Activated T-helper 17 cell treated with anti-CD3 and anti-CD28 coated beads, Interleukin-2, amount 50 U/mL, for 72 hours (primary cell): ENCODE data around the gene BMERB1. TPM values are rescaled to one million over a fixed set of nuclear protein-coding genes. Genes with fewer than 3 reads are reported as not detected.
"Not testable (repeated sequence)": the region's sequence is repeated elsewhere in the genome, so short reads cannot be mapped to it uniquely, and the experiment has no call there.

Experiments used
- ATAC-seq: fragments of 150-1000 bp; cut with Tn5 transposase; replicated peaks from 2 replicates; pipeline ENCODE4 v1.10.0; 2021; ENCODE audit warnings: mild to moderate bottlenecking, moderate library complexity
- H3K27ac Mint-ChIP-seq: one replicate; pipeline ENCODE4 v1.8.0; 2022; ENCODE audit warnings: mixed read lengths
- H3K27me3 Mint-ChIP-seq: one replicate; pipeline ENCODE4 v1.8.0; 2022; ENCODE audit warnings: mixed read lengths
- H3K36me3 Mint-ChIP-seq: one replicate; pipeline ENCODE4 v1.8.0; 2022; ENCODE audit warnings: low read depth, mild to moderate bottlenecking, mixed read lengths
- H3K4me1 Mint-ChIP-seq: one replicate; pipeline ENCODE4 v1.8.0; 2022; ENCODE audit warnings: mixed read lengths
- H3K4me3 Mint-ChIP-seq: one replicate; pipeline ENCODE4 v1.8.0; 2022; ENCODE audit warnings: mild to moderate bottlenecking, mixed read lengths
- H3K9me3 Mint-ChIP-seq: one replicate; pipeline ENCODE4 v1.8.0; 2022; ENCODE audit warnings: mixed read lengths
- total RNA-seq, 2 donors: library from RNA; stranded (reverse); gene quantifications; one replicate each; pipeline ENCODE4 v1.2.3, GENCODE V29; 2022

The BMERB1 gene
- total RNA-seq, 2 donors from 2014 or later: 7.0 to 19.3 TPM

DNA sequence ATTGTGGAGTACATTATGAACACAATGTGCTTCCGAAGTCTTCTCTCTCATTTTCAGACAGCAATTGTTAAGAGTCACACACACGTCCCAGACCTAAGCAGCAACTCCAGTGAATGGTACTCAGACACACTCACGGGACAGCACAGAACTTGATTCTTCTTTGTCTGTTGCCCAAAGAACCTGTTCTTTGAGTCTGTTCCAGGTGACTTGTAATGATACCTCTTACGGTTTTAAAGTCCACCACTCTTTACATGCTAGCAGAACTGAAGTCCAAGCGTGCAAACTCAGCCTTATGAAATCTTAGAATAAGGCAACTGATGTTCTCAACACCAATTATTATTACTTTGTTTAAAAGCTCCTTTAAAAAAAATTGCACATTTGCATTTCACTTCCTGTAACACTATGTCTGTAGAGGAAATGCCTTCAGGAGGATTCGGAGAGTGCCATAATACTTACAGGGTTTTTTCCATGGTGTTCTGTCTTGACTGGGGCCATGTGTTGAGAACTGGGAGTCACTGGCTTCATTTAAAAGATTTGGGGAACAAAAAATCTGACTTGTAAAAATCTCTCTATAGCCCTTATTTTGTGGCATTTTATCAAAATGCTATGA, 160.4 kb downstream of the BMERB1 start:
- H3K4me1 Mint-ChIP-seq: peaks cover 28% of the 10 kb centered on the region
- ATAC-seq: no peak

DNA sequence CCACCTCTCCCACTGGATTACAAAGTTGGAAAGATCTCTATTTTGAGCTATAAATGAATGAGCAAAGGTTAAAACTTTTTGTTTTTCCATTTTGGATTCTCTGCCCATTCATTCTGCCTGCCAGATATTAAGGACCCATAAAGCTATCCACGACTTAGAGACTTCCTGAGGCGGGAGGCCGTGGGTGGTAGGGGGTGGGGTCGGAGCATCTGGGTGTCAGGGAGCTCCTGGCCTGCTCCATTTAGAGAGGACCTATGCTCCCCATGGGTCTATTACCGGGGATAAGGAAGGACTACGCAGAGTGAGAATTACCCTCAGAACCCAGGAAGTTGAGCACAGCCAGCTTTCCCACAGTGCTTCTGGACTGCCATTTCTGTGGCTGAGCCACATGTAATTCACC, 162.7 kb downstream of the BMERB1 start:
- Mint-ChIP-seq H3K27ac (peak overlapping the region; percentile 52), H3K4me1 (peaks cover 15% of the 10 kb centered on the region), H3K4me3 (no peak overlapping the region), H3K36me3 (peaks cover 88% of the 10 kb centered on the region), H3K9me3 (no peaks in the 10 kb centered on the region), H3K27me3 (no peaks in the 10 kb centered on the region)
- no peak for ATAC-seq

More for the DNA sequence above, 160.4 kb downstream of the BMERB1 start:
- H3K36me3 Mint-ChIP-seq: peaks cover 81% of the 10 kb centered on the region
- no peaks in the 10 kb centered on the region for H3K9me3 Mint-ChIP-seq
- H3K27ac Mint-ChIP-seq: peak overlapping the region; percentile 39
- H3K27me3 Mint-ChIP-seq: no peaks in the 10 kb centered on the region
- H3K4me3 Mint-ChIP-seq: no peak overlapping the region

DNA sequence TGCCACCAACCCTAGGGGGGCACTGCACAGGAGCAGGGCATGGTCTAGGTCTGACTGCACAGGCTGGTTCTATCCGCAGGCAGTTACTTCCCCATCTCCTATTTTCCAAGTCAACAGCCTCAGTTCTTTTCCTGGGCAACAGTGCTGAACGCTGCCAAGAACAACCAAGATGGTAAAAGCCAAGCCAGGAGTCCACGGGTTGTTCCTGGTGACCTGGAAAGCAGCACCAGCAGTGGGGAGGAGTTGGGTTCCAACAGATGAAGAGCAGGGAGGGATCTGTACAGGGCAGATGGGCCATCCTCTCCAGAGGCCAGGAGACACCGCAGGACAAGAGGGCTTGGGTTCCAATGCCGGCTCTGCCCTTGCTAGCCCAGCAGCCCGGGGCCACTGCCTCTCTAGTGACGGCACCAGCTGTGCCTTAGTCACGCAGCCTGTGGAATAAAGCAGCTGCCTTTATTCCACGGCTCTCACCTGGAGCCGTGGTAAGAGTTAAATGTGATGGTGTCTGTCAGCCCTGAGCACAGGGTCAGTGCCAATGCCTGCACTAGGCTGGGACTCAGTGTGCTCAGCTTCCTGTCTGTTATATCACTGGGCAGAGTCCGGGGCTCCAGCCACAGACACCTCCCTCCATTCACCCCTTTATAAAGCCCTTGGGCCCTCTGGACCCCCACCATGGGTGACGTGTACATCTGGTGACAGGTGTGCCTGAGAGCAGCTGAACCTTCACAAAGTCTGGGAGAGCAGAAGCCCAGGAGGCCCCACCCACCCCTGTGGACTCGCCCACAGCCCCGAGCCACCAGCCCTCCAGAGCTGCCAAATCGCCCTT, 163.6 kb downstream of the BMERB1 start:
- Mint-ChIP-seq H3K27me3 (no peaks in the 10 kb centered on the region), H3K4me1 (peaks cover 15% of the 10 kb centered on the region), H3K36me3 (peaks cover 97% of the 10 kb centered on the region), H3K9me3 (no peaks in the 10 kb centered on the region), H3K4me3 (no peak overlapping the region), H3K27ac (peak overlapping the region; percentile 84)
- peak; percentile 16 for ATAC-seq

DNA sequence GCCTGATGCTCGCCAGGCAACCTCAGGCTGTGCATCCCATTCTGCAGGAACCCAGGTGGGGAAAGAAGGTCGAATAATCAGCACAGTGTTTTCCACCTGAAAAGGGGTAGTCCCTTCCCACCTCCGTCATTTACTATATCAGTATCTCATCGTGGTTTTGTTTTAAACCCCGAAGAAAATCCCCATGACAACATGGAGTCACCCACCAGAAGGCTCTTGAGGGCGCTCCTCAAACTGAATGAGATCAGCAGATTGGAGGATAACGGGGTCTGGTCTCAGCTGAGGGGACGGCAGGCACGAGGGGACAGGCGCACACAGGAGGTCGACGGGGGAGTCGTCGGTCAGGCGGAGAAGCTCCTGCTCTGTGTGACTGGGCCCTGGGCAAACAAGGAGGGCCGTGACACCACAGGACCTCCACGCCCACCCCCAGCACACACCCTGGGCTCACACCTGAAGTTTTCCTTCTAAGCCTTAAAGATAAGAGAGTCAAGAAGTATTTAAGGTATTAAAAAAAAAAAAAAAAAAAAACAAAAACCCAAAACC, 164.3 kb downstream of the BMERB1 start:
- Mint-ChIP-seq H3K4me1 (peaks cover 11% of the 10 kb centered on the region), H3K36me3 (peaks cover 99% of the 10 kb centered on the region), H3K27me3 (no peaks in the 10 kb centered on the region), H3K27ac (peak overlapping the region; percentile 84), H3K4me3 (no peak overlapping the region), H3K9me3 (no peaks in the 10 kb centered on the region)
- peak; percentile 78 for ATAC-seq

DNA sequence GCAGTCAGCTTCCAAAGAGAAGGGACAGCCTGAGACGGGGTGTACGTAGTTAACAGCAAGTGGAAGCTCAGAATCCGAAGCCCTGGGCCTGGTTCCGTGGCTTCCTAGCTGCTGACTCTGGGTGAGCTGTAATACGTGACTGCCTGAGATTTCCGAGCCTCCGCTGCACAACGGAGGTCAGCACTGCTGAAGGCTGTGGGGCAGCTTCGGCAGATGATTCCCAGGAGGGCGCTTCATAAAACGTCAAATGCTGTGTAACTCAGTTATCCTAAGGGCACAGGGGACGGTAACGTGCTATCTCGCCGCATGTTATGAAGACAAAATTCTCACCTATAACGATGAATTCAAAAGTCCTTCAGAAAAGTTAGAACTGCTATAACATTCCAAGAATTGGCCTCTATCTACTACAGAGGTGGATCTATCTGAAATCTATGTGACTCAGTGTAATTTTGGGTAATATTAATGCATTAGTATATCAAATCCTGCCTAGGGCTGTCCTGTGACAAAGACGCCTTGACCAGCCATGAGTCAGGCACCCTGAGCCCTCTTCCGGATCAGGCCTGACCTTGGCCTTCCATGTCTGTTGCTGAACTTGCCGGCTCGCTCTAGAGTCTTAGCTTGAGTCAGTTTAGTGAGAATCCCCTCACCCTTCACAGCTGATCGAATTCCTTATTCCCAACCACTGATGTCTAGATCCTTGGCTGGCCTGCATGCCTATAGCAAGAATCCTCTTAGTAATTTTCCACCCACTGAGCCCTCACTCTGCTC, 165.1 kb downstream of the BMERB1 start:
- Mint-ChIP-seq H3K4me1 (peaks cover 9% of the 10 kb centered on the region), H3K27me3 (no peaks in the 10 kb centered on the region), H3K36me3 (peaks cover 99% of the 10 kb centered on the region), H3K9me3 (no peaks in the 10 kb centered on the region), H3K27ac (peak overlapping the region; percentile 43), H3K4me3 (no peak overlapping the region)
- ATAC-seq: no peak

DNA sequence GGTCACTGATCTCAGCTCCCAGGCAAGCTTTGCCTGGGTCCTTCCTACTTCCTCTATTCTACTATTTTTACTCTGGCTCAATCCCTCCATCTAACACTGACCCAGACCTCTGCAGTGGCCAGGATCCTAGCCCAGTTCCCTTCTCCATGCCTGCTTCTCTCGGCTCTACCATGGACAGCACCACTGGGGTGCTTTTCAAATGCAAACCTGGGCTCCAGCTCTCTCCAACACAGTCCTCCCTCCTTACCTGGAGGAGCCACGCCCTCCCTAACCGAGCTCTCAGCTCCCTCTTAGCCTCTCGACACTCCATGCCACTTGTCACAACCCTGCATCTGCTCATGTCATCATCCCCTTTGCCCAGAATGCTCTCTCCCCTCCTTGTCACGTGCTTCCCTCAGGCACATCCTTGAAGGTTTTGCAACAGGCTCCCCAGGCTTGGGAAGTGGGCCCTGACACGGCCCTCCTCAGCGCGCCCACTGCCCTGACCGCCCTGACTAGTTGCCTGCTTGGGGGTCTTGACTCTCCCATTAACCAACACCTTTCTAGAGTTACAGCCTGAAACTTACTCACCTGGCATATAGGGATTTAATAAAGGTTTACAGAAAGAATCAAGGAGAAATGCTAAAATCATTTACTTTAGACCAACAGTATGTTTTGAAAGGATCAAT, 167.0 kb downstream of the BMERB1 start:
- H3K27ac Mint-ChIP-seq: peak overlapping the region; percentile 48
- peaks cover 99% of the 10 kb centered on the region for H3K36me3 Mint-ChIP-seq
- peaks cover 12% of the 10 kb centered on the region for H3K4me1 Mint-ChIP-seq
- no peak for ATAC-seq
- H3K27me3 Mint-ChIP-seq: no peaks in the 10 kb centered on the region
- H3K9me3 Mint-ChIP-seq: no peaks in the 10 kb centered on the region
- no peak overlapping the region for H3K4me3 Mint-ChIP-seq

DNA sequence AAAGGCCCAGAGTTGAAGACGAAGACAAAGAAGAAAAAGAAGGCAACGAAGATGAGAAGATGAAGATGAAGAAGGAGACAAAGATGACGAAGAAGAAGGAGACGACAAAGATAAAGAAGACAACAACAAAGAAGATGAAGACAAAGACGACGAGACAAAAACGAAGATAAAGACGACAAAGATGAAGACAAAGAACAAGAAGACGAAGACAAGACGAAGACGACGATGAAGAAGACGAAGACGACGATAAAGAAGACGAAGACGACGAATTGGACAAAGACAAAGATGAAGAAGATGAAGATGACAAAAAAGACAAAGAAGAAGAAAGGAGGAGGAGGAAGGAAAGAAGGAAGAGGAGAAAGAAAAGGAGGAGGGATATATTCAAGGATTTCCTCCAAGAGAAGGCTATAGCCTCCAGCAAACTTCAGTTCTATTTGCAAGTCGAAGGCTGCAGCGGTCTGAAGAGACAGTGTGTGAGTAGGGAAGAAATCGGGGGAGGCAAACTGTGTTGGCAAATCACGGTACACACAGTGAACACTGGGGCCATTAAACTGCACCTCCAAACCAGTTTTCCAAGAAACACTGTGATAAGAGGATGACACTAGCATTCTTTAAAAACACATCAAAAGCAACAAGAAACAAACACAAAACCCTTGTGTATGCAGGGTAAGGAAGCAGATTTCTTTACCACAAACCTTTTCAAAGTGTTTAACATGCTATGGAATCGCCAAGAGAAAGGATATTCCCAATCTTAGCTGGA, 168.1 kb downstream of the BMERB1 start:
- H3K4me3 Mint-ChIP-seq: no peak overlapping the region
- H3K4me1 Mint-ChIP-seq: peaks cover 18% of the 10 kb centered on the region
- ATAC-seq: no peak
- H3K27ac Mint-ChIP-seq: peak overlapping the region; percentile 11
- no peaks in the 10 kb centered on the region for H3K27me3 Mint-ChIP-seq
- H3K36me3 Mint-ChIP-seq: peaks cover 99% of the 10 kb centered on the region
- H3K9me3 Mint-ChIP-seq: no peaks in the 10 kb centered on the region

DNA sequence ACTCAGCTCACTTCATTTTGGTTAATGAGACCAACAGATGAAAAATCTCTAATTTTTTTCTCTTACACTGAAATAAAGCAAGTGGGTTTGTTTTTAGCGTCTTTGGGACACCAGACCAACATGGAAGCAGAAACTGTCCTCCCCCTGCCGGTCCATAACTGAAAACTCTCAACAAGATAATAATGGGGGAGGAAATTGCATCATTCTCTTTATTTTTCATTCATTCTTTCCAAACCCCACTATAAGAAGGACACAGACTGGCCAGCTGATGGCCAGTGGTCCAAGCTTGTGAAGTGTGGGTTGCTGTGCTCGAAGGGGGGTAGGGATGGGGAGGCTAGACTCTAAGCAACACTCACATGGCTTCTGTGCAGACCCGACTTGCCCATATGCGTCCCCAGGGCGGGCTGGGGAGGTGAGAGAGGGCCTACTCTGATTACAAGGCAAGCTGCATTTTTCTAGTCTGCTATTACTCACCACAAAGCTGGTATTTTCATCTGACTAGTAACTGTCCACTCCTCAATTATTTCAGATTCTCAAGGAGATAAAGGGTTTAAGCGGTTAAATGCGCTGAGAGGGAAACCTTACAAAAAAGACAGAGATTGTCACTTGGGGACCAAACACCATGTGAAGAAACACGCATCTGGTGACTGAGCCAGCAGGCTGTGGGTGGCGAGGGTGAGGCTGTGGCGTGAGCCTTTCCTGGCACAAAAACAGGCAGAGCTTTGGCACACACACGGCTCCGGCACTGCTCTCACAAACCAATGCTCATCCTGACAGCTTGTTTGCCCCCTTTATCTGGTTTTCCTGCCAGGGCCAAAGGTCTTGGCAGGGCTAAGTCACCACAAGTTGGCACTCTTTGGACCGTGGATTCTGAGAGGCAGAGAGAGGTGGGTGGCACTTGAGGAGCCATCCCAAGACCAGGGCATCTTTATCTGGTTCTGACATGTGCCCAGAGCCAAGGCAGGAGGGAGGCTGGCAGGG, 170.4 kb downstream of the BMERB1 start:
- Mint-ChIP-seq H3K4me3 (no peak overlapping the region), H3K36me3 (peaks cover 100% of the 10 kb centered on the region), H3K27ac (peak overlapping the region; percentile 88), H3K4me1 (peaks cover 17% of the 10 kb centered on the region), H3K27me3 (no peaks in the 10 kb centered on the region), H3K9me3 (no peaks in the 10 kb centered on the region)
- ATAC-seq: no peak

DNA sequence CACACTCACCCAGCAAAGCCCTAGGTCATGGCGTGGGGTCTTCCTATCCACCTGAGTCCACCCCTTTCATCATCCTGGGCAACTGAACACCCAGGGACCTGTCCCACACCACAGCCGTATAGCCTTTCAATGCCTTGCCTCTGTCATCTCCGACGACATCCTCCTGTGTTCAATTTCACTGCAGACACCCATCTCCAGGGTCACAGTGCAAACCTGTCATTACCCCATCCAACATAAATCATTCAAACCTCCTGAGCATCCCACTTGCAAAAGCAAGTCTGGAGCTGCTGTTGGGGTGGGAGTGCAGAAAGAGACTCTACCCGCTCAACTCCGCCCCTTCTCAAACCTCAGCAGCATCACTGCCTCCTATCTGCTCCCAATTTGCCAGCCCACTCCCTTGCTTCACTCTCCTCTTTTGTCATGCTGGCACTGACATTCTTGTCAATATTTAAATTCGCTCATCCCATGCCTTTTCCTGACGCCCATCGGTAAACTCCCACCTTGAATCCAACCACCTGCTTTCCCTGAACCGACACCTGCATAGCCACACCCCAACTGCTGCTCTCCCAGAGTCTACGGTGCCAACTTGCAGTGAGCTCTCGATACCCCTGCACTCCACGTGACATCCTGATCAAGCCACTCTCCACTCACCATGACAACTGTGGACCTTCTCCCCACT, 171.6 kb downstream of the BMERB1 start:
- H3K4me3 Mint-ChIP-seq: no peak overlapping the region
- H3K9me3 Mint-ChIP-seq: no peaks in the 10 kb centered on the region
- no peaks in the 10 kb centered on the region for H3K27me3 Mint-ChIP-seq
- no peak for ATAC-seq
- H3K4me1 Mint-ChIP-seq: peaks cover 24% of the 10 kb centered on the region
- peak overlapping the region; percentile 88 for H3K27ac Mint-ChIP-seq
- H3K36me3 Mint-ChIP-seq: peaks cover 100% of the 10 kb centered on the region

DNA sequence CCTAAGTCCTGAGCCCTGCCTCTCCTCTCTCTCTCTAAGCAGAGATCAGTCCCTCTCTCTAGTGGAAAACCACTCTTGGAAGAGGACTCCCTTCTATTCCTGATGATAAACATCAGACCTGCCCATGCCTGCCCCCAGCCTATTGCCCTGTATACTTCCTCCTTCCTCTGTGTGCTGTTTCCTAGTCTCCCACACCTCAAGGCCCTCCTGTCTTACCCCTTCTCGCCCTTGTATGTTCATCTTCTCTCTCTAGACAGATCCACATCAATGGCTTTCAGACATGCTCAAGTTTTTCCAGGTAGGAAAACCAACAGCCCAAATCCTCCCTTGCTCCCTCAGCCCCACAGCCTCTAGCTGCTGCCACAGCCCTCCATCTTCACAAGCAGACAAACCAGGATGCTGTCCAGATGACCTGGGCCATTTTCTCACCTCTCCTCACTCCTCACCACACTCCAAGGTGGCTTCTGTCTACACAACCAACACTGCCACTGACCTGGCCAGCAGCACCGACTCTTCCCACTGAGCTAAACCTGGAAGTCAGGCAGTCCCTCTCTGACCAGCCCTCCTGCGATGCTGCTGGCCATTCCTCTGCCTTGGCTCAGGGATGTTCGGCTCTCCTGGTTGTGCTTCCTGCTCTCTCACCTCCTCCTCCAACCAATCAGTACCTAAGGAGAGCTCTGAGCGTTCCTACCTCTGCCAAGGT, 172.3 kb downstream of the BMERB1 start:
- Mint-ChIP-seq H3K27me3 (no peaks in the 10 kb centered on the region), H3K36me3 (peaks cover 100% of the 10 kb centered on the region), H3K4me1 (peaks cover 24% of the 10 kb centered on the region), H3K9me3 (no peaks in the 10 kb centered on the region), H3K27ac (peak overlapping the region; percentile 88), H3K4me3 (no peak overlapping the region)
- ATAC-seq: no peak

DNA sequence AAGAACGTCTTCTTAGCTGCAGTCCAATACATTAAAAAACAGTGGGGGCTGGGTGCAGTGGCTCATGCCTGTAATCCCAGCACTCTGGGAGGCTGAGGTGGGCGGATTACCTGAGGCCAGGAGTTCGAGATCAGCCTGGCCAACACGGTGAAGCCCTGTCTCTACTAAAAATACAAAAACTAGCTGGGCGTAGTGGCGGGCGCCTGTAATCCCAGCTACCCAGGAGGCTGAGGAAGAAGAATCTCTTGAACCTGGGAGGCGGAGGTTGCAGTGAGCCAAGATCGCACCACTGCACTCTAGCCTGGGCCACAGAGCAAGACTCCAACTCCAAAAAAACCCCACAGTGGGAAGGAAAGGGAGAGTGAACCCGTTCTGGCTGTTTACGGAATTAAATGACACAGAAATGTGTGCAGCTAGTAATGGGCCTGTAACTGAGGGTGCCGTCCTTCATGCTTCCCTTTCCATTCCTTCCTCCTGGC, 172.9 kb downstream of the BMERB1 start:
- ATAC-seq, H3K4me3 Mint-ChIP-seq: not testable (repeated sequence)
- H3K27ac Mint-ChIP-seq: peak overlapping the region; percentile 88

More for the DNA sequence above, 172.9 kb downstream of the BMERB1 start:
- not testable (repeated sequence) for H3K9me3 Mint-ChIP-seq, H3K27me3 Mint-ChIP-seq
- H3K4me1 Mint-ChIP-seq: peaks cover 24% of the 10 kb centered on the region
- peaks cover 100% of the 10 kb centered on the region for H3K36me3 Mint-ChIP-seq
